ENCODE data around the gene RSAD2.
"Not testable (repeated sequence)": the region's sequence is repeated elsewhere in the genome, so short reads cannot be mapped to it uniquely, and the experiment has no call there.

The RSAD2 gene

DNA sequence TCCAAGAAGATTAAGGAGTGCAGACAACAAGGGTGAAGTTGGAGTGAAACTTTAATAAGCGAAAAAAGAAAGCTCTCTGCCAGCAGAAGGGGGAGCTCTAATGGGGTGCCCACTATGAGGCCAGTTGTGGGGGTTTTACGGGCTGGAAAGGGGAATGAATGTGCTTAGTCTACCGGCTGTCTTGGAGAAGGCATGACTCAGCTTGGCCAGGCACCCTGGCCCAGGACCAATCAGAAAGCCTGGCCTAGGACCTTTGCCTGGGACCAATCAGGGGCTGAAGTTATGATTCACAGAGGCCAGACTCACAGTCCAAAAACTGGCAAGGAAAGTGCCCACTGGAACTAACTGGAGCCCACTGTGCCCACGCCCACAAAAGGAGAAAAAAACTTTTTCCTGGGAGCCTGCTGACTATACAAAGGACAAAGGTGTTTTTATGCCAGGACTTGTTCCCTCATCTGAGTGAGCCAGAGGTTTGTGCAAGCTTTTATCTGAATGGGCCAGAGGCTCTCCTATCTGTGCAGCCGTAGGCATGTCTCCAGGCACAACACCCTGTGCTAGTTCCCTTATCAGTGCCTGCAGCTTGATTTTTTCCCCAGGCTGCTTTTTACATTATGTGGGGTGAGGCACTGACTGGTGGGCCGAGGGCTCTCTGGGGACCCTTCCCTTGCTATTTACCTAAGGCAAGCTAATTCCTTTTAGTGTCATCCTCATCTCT is 30.5 kb upstream of the RSAD2 start:
- no peak overlapping the region for H3K9ac ChIP-seq (ENCODE audit: low read length)
- no peak overlapping the region for H3K4me3 ChIP-seq (ENCODE audit: low read length)

DNA sequence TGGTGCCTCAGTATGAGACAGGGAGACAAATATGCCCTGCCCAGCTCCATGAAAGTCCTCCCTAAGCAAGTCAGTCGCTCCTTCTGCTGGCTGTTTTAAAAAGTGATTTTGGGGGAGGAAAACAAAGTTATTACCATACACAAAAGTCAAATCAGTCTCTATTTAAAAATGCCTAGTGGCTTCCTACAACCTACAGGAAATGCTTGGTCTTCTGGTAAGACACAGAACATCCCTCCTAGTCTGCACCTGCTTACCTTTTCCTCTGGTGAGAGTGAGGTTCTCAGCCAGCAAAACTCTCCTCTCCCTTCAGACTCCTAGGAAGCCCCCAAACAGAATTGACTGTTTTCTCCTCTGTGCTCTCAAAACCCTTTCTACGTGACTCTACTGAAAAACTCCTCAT is 25.4 kb upstream of the RSAD2 start:
- Histone ChIP-seq H3K4me1 (ENCODE audit: control insufficient read depth, insufficient read depth, low read length) (peaks cover 6% of the 10 kb centered on the region), H3K9me3 (ENCODE audit: control insufficient read depth, low read length) (peaks cover 5% of the 10 kb centered on the region), H3K9ac (ENCODE audit: low read length) (no peak overlapping the region), H3K27me3 (ENCODE audit: control insufficient read depth, insufficient read depth, low read length) (no peaks in the 10 kb centered on the region), H3K36me3 (ENCODE audit: control insufficient read depth, insufficient read depth, low read length) (peaks cover 3% of the 10 kb centered on the region), H3K4me3 (ENCODE audit: low read length) (no peak overlapping the region)

More for the DNA sequence above, 30.5 kb upstream of the RSAD2 start:
- Histone ChIP-seq H3K4me1 (ENCODE audit: control insufficient read depth, insufficient read depth, low read length) (no peaks in the 10 kb centered on the region), H3K9me3 (ENCODE audit: control insufficient read depth, low read length) (peaks cover 35% of the 10 kb centered on the region), H3K27me3 (ENCODE audit: control insufficient read depth, insufficient read depth, low read length) (no peaks in the 10 kb centered on the region), H3K36me3 (ENCODE audit: control insufficient read depth, insufficient read depth, low read length) (peaks cover 3% of the 10 kb centered on the region)

DNA sequence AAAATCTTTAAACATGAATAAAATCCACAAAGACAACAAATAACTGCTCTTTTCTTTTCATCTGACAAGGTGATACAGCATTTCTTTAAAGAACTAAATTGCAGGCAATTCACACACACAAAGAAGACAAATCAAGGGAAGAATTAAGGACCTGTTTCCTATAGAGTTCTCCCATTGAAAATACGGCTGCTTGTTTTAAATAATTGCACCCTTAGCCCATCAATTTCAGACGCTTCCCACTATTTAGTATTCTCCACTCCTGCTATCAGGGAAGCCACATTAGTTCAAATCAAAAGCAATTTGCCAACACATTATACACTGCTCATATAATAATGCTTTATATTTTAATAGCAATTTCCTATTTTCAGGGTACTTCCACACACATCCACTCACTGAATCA is 23.2 kb upstream of the RSAD2 start:
- Histone ChIP-seq H3K4me3 (ENCODE audit: low read length) (no peak overlapping the region), H3K9ac (ENCODE audit: low read length) (no peak overlapping the region), H3K36me3 (ENCODE audit: control insufficient read depth, insufficient read depth, low read length) (peaks cover 3% of the 10 kb centered on the region), H3K9me3 (ENCODE audit: control insufficient read depth, low read length) (no peaks in the 10 kb centered on the region), H3K4me1 (ENCODE audit: control insufficient read depth, insufficient read depth, low read length) (peaks cover 6% of the 10 kb centered on the region), H3K27me3 (ENCODE audit: control insufficient read depth, insufficient read depth, low read length) (no peaks in the 10 kb centered on the region)

DNA sequence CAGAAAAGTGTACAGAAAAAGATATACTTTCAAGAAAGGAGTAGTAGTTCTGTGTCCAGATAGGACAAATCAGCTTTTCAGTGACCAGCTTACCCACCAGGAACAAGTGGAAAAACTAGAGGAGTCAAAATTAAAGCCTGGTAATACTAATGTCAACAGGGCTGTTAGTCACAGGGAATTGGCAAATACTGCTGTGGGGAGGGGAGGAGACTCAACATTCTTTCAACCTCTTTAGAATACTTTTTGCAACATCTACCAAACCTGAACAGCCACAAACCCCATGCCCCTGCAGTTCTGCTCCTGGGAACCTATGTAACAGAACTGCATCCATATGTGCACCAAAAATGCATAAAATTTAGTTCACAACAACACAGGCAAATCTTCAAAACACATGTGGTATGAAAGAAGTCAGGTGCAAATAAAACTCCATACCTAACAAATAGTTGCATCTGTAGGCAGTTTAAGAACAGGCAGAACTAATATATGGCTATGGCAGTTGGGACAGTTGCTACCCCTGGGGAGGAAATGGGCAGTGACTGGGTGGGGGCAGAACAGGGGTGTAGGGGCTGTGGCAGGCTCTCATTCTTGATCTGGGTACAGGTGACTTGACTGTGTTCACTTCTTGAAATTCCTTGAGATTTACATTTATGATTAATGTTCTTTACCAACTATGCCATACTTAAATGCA is 21.6 kb upstream of the RSAD2 start:
- no peaks in the 10 kb centered on the region for H3K9me3 ChIP-seq (ENCODE audit: control insufficient read depth, low read length)

DNA sequence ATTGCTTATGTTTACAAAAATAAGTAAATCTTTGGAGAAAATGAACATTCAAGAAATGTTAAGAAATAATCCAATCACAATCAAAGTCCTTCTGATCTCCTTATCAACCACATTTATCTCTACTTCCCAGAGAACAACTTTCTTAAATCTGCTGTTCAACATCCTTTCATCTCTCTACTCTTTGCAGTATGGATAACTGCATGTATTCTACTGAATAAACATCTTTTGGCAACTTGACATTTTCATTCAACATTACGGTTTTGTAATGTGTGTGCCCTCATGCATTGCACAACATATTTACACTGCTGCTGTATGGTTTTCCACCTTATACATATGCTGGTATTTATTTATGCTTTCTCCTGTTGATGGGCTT is 21.0 kb upstream of the RSAD2 start:
- Histone ChIP-seq H3K9ac (ENCODE audit: low read length) (no peak overlapping the region), H3K36me3 (ENCODE audit: control insufficient read depth, insufficient read depth, low read length) (no peaks in the 10 kb centered on the region), H3K4me1 (ENCODE audit: control insufficient read depth, insufficient read depth, low read length) (peaks cover 6% of the 10 kb centered on the region), H3K9me3 (ENCODE audit: control insufficient read depth, low read length) (no peaks in the 10 kb centered on the region), H3K27me3 (ENCODE audit: control insufficient read depth, insufficient read depth, low read length) (no peaks in the 10 kb centered on the region), H3K4me3 (ENCODE audit: low read length) (no peak overlapping the region)

More for the DNA sequence above, 21.6 kb upstream of the RSAD2 start:
- no peaks in the 10 kb centered on the region for H3K27me3 ChIP-seq (ENCODE audit: control insufficient read depth, insufficient read depth, low read length)
- H3K9ac ChIP-seq (ENCODE audit: low read length), result no peak overlapping the region
- H3K4me1 ChIP-seq (ENCODE audit: control insufficient read depth, insufficient read depth, low read length), result peaks cover 6% of the 10 kb centered on the region
- H3K4me3 ChIP-seq (ENCODE audit: low read length), result no peak overlapping the region
- H3K36me3 ChIP-seq (ENCODE audit: control insufficient read depth, insufficient read depth, low read length), result no peaks in the 10 kb centered on the region

DNA sequence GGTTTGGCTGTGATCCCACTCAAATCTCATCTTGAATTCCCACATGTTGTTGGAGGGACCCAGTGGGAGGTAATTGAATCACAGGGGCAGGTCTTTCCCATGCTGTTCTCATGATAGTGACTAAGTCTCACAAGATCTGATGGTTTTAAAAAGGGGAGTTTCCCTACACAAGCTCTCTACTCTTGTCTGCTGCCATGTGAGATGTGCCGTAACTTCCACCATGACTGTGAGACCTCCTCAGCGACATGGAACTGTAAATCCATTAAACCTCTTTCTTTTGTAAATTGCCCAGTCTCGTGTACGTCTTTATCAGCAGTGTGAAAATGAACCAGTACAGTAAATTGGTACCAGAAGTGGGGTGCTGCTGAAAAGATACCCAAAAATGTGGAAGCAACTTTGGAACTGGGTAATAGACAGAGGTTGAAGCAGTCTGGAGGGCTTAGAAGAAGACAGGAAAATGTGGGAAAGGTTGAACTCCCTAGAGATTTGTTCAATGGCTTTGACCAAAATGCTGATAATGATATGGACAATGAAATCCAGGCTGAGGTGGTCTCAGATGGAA is 19.0 kb upstream of the RSAD2 start:
- not testable (repeated sequence) for H3K36me3 ChIP-seq (ENCODE audit: control insufficient read depth, insufficient read depth, low read length)

DNA sequence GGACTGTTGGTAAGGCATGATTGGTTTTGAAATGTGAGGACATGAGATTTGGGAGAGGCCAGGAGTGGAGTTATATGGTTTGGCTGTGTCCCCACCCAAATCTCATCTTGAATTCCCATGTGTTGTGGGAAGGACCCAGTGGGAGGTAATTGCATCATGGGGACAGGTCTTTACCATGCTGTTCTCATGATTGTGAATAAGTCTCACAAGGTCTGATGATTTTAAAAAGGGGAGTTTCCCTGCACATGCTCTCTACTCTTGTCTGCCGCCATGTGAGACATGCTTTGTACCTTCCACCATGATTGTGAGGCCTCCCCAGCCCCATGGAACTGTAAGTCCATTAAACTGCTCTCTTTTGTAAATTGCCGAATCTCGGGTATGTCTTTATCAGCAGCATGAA is 17.3 kb upstream of the RSAD2 start:
- no peaks in the 10 kb centered on the region for H3K36me3 ChIP-seq (ENCODE audit: control insufficient read depth, insufficient read depth, low read length)
- H3K9ac ChIP-seq (ENCODE audit: low read length), result no peak overlapping the region

More for the DNA sequence above, 19.0 kb upstream of the RSAD2 start:
- not testable (repeated sequence) for H3K4me3 ChIP-seq (ENCODE audit: low read length); H3K9ac ChIP-seq (ENCODE audit: low read length); H3K9me3 ChIP-seq (ENCODE audit: control insufficient read depth, low read length); H3K27me3 ChIP-seq (ENCODE audit: control insufficient read depth, insufficient read depth, low read length); H3K4me1 ChIP-seq (ENCODE audit: control insufficient read depth, insufficient read depth, low read length)

DNA sequence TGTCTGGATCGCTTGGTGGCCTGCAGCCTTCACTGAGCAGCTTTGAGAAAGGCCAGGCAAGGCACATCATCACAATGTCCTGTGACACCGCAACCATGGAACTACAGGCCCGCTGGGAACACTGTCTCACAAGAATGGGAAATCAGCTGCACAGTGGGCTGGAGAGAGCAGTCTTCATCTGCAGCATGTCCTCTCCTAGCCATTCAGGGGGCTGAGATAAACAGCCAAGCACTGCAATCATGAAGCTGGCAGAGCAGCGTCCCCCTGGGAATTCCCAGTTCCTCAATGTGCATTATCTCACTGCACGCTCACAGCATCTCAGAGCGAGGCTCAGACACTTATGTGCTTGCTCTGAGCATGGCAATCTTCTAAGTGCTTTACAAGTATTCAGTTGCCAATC is 13.8 kb upstream of the RSAD2 start:
- H3K9ac ChIP-seq (ENCODE audit: low read length), result no peak overlapping the region
- H3K36me3 ChIP-seq (ENCODE audit: control insufficient read depth, insufficient read depth, low read length), result no peaks in the 10 kb centered on the region
- H3K4me3 ChIP-seq (ENCODE audit: low read length), result no peak overlapping the region
- H3K9me3 ChIP-seq (ENCODE audit: control insufficient read depth, low read length), result no peaks in the 10 kb centered on the region
- H3K27me3 ChIP-seq (ENCODE audit: control insufficient read depth, insufficient read depth, low read length), result no peaks in the 10 kb centered on the region
- peaks cover 6% of the 10 kb centered on the region for H3K4me1 ChIP-seq (ENCODE audit: control insufficient read depth, insufficient read depth, low read length)

More for the DNA sequence above, 17.3 kb upstream of the RSAD2 start:
- H3K27me3 ChIP-seq (ENCODE audit: control insufficient read depth, insufficient read depth, low read length), result no peaks in the 10 kb centered on the region
- no peak overlapping the region for H3K4me3 ChIP-seq (ENCODE audit: low read length)
- H3K9me3 ChIP-seq (ENCODE audit: control insufficient read depth, low read length), result no peaks in the 10 kb centered on the region
- peaks cover 6% of the 10 kb centered on the region for H3K4me1 ChIP-seq (ENCODE audit: control insufficient read depth, insufficient read depth, low read length)

DNA sequence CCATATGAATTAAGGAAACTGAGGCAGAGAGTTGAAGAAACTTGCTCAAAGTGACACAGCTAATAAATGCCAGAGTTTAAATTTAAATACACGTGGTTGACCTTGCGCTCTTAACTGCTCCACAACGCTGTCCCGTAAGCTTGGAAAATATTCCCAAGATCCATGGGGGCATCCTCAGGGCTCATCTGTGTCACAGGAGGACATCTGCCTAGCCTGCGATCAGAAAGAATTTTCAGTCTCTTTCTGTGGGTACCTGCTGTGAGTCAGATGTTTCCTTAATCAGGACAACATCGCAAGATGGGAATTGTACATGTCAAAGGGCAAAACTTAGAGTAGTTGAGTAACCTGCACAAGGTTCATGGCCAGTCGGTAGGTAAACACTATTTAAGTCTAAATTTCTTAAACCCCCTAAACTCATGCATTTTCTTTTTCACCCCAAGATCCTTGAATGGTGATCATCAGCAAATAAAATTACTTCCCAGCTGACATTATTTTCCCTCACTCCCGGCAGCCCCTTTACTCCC is 13.3 kb upstream of the RSAD2 start:
- Histone ChIP-seq H3K9ac (ENCODE audit: low read length) (peak overlapping the region; percentile 63), H3K27me3 (ENCODE audit: control insufficient read depth, insufficient read depth, low read length) (no peaks in the 10 kb centered on the region), H3K4me3 (ENCODE audit: low read length) (no peak overlapping the region), H3K4me1 (ENCODE audit: control insufficient read depth, insufficient read depth, low read length) (peaks cover 6% of the 10 kb centered on the region), H3K36me3 (ENCODE audit: control insufficient read depth, insufficient read depth, low read length) (no peaks in the 10 kb centered on the region), H3K9me3 (ENCODE audit: control insufficient read depth, low read length) (no peaks in the 10 kb centered on the region)

DNA sequence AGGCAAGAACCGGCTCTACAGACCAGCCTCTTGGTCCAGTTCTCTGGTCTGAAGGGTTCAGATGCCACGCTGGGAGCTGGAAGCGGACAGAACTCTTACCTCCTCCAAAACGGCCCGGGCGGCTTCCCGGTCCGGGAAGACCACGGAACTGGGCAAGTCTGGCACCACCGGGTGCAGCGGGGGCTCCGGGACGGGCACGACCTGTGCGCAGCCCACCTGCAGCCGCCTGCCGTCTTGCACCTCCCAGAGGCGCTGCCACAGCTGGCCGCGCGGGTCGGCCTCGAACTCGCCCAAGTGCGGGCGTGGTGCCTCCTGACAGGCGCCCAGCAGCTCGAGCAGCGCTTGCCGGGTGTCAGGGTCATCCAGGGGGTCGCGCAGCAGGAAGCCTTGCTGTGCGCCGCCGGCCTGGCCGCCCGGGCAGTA is 12.6 kb upstream of the RSAD2 start:
- no peaks in the 10 kb centered on the region for H3K9me3 ChIP-seq (ENCODE audit: control insufficient read depth, low read length)
- peaks cover 6% of the 10 kb centered on the region for H3K4me1 ChIP-seq (ENCODE audit: control insufficient read depth, insufficient read depth, low read length)
- H3K36me3 ChIP-seq (ENCODE audit: control insufficient read depth, insufficient read depth, low read length), result no peaks in the 10 kb centered on the region
- H3K9ac ChIP-seq (ENCODE audit: low read length), result peak overlapping the region; percentile 63
- H3K27me3 ChIP-seq (ENCODE audit: control insufficient read depth, insufficient read depth, low read length), result no peaks in the 10 kb centered on the region
- peak overlapping the region; percentile 31 for H3K4me3 ChIP-seq (ENCODE audit: low read length)

DNA sequence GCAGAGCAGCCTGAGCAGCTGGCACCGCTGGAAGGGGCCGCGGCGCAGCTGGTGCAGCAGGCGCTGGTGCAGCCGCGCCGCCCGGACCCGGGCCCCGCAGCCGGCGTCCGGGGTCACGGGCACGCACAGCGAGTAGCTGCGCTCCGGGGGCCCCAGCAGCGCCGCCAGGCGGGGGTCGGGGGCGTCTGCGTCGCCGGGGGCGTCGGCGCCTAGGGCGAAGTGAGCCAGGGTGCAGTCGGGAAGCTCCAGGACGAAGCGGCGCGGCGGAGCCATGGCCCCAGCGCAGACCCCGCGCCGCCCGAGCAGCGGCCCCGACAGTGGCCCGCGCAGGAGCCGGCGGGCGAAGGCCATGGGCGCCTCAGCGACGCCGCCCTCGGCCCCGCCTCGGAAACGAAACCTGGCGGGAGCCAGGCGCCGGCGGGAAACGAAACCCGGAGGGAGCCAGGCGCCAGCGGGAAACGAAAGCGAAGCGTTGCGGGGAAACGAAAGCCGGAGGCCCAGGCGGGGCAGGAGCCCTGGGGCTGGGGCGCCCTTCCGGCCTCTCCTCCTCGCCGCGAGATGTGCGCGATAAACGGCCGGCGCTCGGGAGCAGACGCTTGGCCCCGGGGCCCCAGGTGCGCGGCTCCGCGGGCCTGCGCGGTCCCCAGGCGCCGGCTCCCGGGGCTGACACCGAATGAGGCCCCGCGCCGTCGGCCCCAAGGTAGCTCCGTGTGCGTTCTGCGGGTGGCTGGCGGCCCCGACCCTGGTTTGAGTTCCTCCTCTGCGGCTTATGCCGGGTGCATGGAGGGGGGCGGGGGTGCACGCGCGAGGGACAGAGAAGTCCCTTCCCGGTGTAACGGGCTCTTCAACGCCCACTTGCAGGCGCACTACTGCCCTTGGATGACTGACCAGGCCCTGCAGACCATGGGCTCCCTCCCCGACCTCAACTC is 12.0 kb upstream of the RSAD2 start, which contains the start of gene CMPK2:
CMPK2 (minus strand) TSS at position 562 of the 929 bp plus-strand sequence; CDS start at position 351, 211 bp downstream.
- Histone ChIP-seq H3K4me1 (ENCODE audit: control insufficient read depth, insufficient read depth, low read length) (peaks cover 6% of the 10 kb centered on the region), H3K36me3 (ENCODE audit: control insufficient read depth, insufficient read depth, low read length) (no peaks in the 10 kb centered on the region), H3K9me3 (ENCODE audit: control insufficient read depth, low read length) (no peaks in the 10 kb centered on the region), H3K9ac (ENCODE audit: low read length) (peak within 1 kb of the TSS; percentile 63), H3K4me3 (ENCODE audit: low read length) (peak within 1 kb of the TSS; percentile 68), H3K27me3 (ENCODE audit: control insufficient read depth, insufficient read depth, low read length) (no peaks in the 10 kb centered on the region)

Measured in mucosa of stomach (tissue), 1 donor.